HEK293 (cell line): Measurements from ENCODE around the gene BAIAP2.

ENCODE experiments used
- FEZF1 ChIP-seq: fragments of 450-650 bp; formaldehyde crosslinking; IDR thresholded peaks from 2 replicates; pipeline ENCODE4 v1.5.1; 2016; ENCODE audit warnings: missing biosample characterization, missing genetic modification characterization
- GFI1B ChIP-seq: fragments of 450-650 bp; formaldehyde crosslinking; IDR thresholded peaks from 2 replicates; pipeline ENCODE4 v1.5.1; 2016; ENCODE audit warnings: missing biosample characterization, missing genetic modification characterization
- GLI2 ChIP-seq: fragments of 450-650 bp; formaldehyde crosslinking; IDR thresholded peaks from 2 replicates; pipeline ENCODE4; 2017; ENCODE audit warnings: missing biosample characterization, missing genetic modification characterization, low read depth, borderline replicate concordance
- HOXA7 ChIP-seq: sonication (generic); formaldehyde crosslinking; IDR thresholded peaks from 2 replicates; pipeline ENCODE4 v1.8.1; 2022; ENCODE audit warnings: missing genetic modification reagents, borderline replicate concordance
- KLF10 ChIP-seq: fragments of 450-650 bp; IDR thresholded peaks from 2 replicates; pipeline ENCODE4 v1.5.1; 2018; ENCODE audit warnings: missing biosample characterization, mild to moderate bottlenecking, missing genetic modification characterization
- PRDM1 ChIP-seq: fragments of 450-650 bp; formaldehyde crosslinking; IDR thresholded peaks from 2 replicates; pipeline ENCODE4; 2016; ENCODE audit warnings: missing biosample characterization, missing genetic modification characterization
- REPIN1 ChIP-seq: fragments of 450-650 bp; formaldehyde crosslinking; IDR thresholded peaks from 2 replicates; pipeline ENCODE4 v1.5.1; 2017; ENCODE audit warnings: missing biosample characterization, missing genetic modification characterization, low read depth
- YY1 ChIP-seq: fragments of 450-650 bp; formaldehyde crosslinking; IDR thresholded peaks from 2 replicates; pipeline ENCODE4 v1.5.1; 2018; ENCODE audit warnings: missing biosample characterization, missing genetic modification characterization
- ZBTB21 ChIP-seq: fragments of 450-650 bp; formaldehyde crosslinking; IDR thresholded peaks from 2 replicates; pipeline ENCODE4 v1.5.1; 2017; ENCODE audit warnings: missing biosample characterization, missing genetic modification characterization
- ZBTB7A ChIP-seq: fragments of 450-650 bp; formaldehyde crosslinking; IDR thresholded peaks from 2 replicates; pipeline ENCODE4 v1.5.1; 2016; ENCODE audit warnings: low read depth, missing biosample characterization, missing genetic modification characterization
- ZNF121 ChIP-seq: fragments of 450-650 bp; formaldehyde crosslinking; IDR thresholded peaks from 2 replicates; pipeline ENCODE4 v1.5.1; 2016; ENCODE audit warnings: missing biosample characterization, missing genetic modification characterization
- ZNF157 ChIP-seq: fragments of 450-650 bp; formaldehyde crosslinking; IDR thresholded peaks from 2 replicates; pipeline ENCODE4 v1.5.1; 2016; ENCODE audit warnings: missing biosample characterization, missing genetic modification characterization
- ZNF202 ChIP-seq: fragments of 450-650 bp; formaldehyde crosslinking; IDR thresholded peaks from 2 replicates; pipeline ENCODE4 v1.5.1; 2016; ENCODE audit warnings: missing biosample characterization, missing genetic modification characterization, borderline replicate concordance
- ZNF248 ChIP-seq: fragments of 450-650 bp; formaldehyde crosslinking; IDR thresholded peaks from 2 replicates; pipeline ENCODE4 v1.5.1; 2017; ENCODE audit warnings: missing biosample characterization, missing genetic modification characterization
- ZNF302 ChIP-seq: fragments of 450-650 bp; formaldehyde crosslinking; IDR thresholded peaks from 2 replicates; pipeline ENCODE4 v1.5.1; 2016; ENCODE audit warnings: missing biosample characterization, missing genetic modification characterization, low read depth
- ZNF311 ChIP-seq: fragments of 450-650 bp; formaldehyde crosslinking; IDR thresholded peaks from 2 replicates; pipeline ENCODE4 v1.5.1; 2017; ENCODE audit warnings: missing biosample characterization, missing genetic modification characterization, borderline replicate concordance
- ZNF341 ChIP-seq: fragments of 450-650 bp; formaldehyde crosslinking; IDR thresholded peaks from 2 replicates; pipeline ENCODE4; 2016; ENCODE audit warnings: low read depth, missing biosample characterization, missing genetic modification characterization
- ZNF350 ChIP-seq: fragments of 450-650 bp; formaldehyde crosslinking; IDR thresholded peaks from 2 replicates; pipeline ENCODE4 v1.5.0; 2017; ENCODE audit warnings: missing biosample characterization, mild to moderate bottlenecking, missing genetic modification characterization
- ZNF354C ChIP-seq: fragments of 450-650 bp; formaldehyde crosslinking; IDR thresholded peaks from 2 replicates; pipeline ENCODE4 v1.5.1; 2016; ENCODE audit warnings: missing biosample characterization, missing genetic modification characterization, low read depth, borderline replicate concordance
- ZNF37A ChIP-seq: fragments of 450-650 bp; IDR thresholded peaks from 2 replicates; pipeline ENCODE4 v1.5.1; 2018; ENCODE audit warnings: missing biosample characterization, missing genetic modification characterization
- ZNF510 ChIP-seq: fragments of 450-650 bp; formaldehyde crosslinking; IDR thresholded peaks from 2 replicates; pipeline ENCODE4 v1.5.1; 2018; ENCODE audit warnings: mild to moderate bottlenecking, missing genetic modification characterization, missing biosample characterization; ENCODE audit not compliant: insufficient replicate concordance
- ZNF530 ChIP-seq: fragments of 450-650 bp; formaldehyde crosslinking; IDR thresholded peaks from 2 replicates; pipeline ENCODE4 v1.5.1; 2016; ENCODE audit warnings: low read depth, missing biosample characterization, missing genetic modification characterization
- ZNF548 ChIP-seq: fragments of 450-650 bp; formaldehyde crosslinking; IDR thresholded peaks from 2 replicates; pipeline ENCODE4 v1.5.1; 2016; ENCODE audit warnings: missing biosample characterization, missing genetic modification characterization
- ZNF549 ChIP-seq: fragments of 450-650 bp; IDR thresholded peaks from 2 replicates; pipeline ENCODE4 v1.5.1; 2018; ENCODE audit warnings: missing biosample characterization, missing genetic modification characterization, mild to moderate bottlenecking, inconsistent platforms, moderate library complexity
- ZNF624 ChIP-seq: fragments of 450-650 bp; formaldehyde crosslinking; IDR thresholded peaks from 2 replicates; pipeline ENCODE4 v1.5.1; 2017; ENCODE audit warnings: missing biosample characterization, missing genetic modification characterization
- ZNF654 ChIP-seq: fragments of 450-650 bp; formaldehyde crosslinking; IDR thresholded peaks from 2 replicates; pipeline ENCODE4 v1.5.1; 2016; ENCODE audit warnings: low read depth, missing biosample characterization, missing genetic modification characterization
- TF ChIP-seq, protein P1 (sequence below): IDR thresholded peaks from 2 replicates; pipeline ENCODE4 v1.6.1; 2011; ENCODE audit warnings: mild to moderate bottlenecking, low read depth, low read length, borderline replicate concordance
- TF ChIP-seq, protein P2 (sequence below): fragments of 450-650 bp; formaldehyde crosslinking; IDR thresholded peaks from 2 replicates; pipeline ENCODE4 v1.5.1; 2016; ENCODE audit warnings: missing biosample characterization, missing genetic modification characterization
- TF ChIP-seq, protein P3 (sequence below): fragments of 450-650 bp; formaldehyde crosslinking; IDR thresholded peaks from 2 replicates; pipeline ENCODE4 v1.5.1; 2016; ENCODE audit warnings: missing biosample characterization, missing genetic modification characterization
- TF ChIP-seq, protein P4 (sequence below): fragments of 450-650 bp; formaldehyde crosslinking; IDR thresholded peaks from 2 replicates; pipeline ENCODE4 v1.5.1; 2017; ENCODE audit warnings: missing biosample characterization, mild to moderate bottlenecking, missing genetic modification characterization, moderate library complexity
- TF ChIP-seq, protein P5 (sequence below): fragments of 450-650 bp; formaldehyde crosslinking; IDR thresholded peaks from 2 replicates; pipeline ENCODE4 v1.5.1; 2016; ENCODE audit warnings: missing biosample characterization, missing genetic modification characterization

Gene BAIAP2

DNA sequence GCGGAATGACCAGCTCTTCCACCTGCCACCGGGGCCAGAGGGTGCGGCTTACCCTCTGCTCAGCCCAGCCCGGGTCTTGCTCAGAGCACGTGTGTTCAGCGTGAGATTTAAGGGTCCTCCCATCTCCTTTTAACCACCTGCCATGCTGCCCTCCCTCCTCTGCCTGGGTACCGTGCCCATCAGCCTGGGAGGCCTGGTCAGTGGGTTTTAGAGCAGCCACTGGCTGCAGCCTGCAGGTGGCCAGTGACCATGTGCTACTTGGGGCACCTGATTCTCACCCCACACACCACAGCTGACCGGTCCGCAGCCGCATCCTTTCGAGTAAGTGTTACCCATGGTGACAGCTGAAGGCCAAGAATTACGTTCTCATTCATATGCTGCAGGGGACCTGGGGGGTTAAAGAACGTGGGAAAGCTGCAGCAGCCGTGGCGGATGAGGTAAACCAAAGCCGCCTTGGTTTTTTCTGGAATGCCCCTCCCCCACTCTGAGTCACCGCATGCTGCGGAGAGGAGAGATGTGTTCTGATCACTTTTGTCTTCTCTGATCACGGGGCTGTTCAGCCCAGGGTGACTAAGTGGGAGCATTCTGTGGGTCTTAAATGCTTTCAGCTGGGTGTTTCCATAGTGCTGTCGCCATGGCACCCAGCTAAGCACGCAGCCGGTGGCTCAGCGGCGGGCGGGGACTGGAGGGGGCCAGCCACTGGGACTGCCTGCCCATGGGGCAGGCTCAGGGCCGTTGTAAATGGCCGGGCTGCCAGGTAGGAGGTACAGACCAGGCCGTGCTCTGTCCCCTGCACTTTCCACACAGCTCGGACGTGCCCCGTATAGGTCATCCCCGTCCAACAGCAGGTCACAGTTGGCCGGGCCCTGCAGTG is 59.8 kb downstream of the BAIAP2 start (continued):
- TF ChIP-seq, protein P1, sequence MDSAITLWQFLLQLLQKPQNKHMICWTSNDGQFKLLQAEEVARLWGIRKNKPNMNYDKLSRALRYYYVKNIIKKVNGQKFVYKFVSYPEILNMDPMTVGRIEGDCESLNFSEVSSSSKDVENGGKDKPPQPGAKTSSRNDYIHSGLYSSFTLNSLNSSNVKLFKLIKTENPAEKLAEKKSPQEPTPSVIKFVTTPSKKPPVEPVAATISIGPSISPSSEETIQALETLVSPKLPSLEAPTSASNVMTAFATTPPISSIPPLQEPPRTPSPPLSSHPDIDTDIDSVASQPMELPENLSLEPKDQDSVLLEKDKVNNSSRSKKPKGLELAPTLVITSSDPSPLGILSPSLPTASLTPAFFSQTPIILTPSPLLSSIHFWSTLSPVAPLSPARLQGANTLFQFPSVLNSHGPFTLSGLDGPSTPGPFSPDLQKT: no peak
- TF ChIP-seq ZNF654 (tag by site-specific recombination) (no peak), ZNF157 (tag by site-specific recombination) (no peak), ZBTB7A (tag by site-specific recombination) (no peak), ZBTB21 (peak; percentile 30; the same call in 1 of the 2 replicates), PRDM1 (tag by site-specific recombination) (peak; percentile 88), ZNF248 (tag by site-specific recombination) (no peak), ZNF510 (tag by site-specific recombination) (no peak), ZNF354C (tag by site-specific recombination) (no peak), ZNF624 (tag by site-specific recombination) (no peak), ZNF341 (tag by site-specific recombination) (peak; percentile 88), ZNF302 (tag by site-specific recombination) (no peak), ZNF202 (tag by site-specific recombination) (no peak), ZNF548 (tag by site-specific recombination) (no peak), GFI1B (tag by site-specific recombination) (peak; percentile 33; the same call in 1 of the 2 replicates), KLF10 (tag by site-specific recombination) (peak; percentile 81), ZNF121 (tag by site-specific recombination) (no peak), ZNF530 (no peak), ZNF549 (tag by site-specific recombination) (no peak), REPIN1 (no peak), GLI2 (tag by site-specific recombination) (no peak), FEZF1 (tag by site-specific recombination) (no peak), HOXA7 (CRISPR knock-in tag) (no peak), YY1 (tag by site-specific recombination) (no peak), ZNF350 (tag by site-specific recombination) (no peak), ZNF311 (tag by site-specific recombination) (no peak), ZNF37A (no peak)
- TF ChIP-seq, protein P2, sequence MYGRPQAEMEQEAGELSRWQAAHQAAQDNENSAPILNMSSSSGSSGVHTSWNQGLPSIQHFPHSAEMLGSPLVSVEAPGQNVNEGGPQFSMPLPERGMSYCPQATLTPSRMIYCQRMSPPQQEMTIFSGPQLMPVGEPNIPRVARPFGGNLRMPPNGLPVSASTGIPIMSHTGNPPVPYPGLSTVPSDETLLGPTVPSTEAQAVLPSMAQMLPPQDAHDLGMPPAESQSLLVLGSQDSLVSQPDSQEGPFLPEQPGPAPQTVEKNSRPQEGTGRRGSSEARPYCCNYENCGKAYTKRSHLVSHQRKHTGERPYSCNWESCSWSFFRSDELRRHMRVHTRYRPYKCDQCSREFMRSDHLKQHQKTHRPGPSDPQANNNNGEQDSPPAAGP (tag by site-specific recombination): peak; percentile 93
- TF ChIP-seq, protein P3, sequence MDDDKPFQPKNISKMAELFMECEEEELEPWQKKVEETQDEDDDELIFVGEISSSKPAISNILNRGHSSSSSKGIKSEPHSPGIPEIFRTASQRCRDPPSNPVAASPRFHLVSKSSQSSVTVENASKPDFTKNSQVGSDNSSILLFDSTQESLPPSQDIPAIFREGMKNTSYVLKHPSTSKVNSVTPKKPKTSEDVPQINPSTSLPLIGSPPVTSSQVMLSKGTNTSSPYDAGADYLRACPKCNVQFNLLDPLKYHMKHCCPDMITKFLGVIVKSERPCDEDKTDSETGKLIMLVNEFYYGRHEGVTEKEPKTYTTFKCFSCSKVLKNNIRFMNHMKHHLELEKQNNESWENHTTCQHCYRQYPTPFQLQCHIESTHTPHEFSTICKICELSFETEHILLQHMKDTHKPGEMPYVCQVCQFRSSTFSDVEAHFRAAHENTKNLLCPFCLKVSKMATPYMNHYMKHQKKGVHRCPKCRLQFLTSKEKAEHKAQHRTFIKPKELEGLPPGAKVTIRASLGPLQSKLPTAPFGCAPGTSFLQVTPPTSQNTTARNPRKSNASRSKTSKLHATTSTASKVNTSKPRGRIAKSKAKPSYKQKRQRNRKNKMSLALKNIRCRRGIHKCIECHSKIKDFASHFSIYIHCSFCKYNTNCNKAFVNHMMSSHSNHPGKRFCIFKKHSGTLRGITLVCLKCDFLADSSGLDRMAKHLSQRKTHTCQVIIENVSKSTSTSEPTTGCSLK: no peak
- TF ChIP-seq, protein P4, sequence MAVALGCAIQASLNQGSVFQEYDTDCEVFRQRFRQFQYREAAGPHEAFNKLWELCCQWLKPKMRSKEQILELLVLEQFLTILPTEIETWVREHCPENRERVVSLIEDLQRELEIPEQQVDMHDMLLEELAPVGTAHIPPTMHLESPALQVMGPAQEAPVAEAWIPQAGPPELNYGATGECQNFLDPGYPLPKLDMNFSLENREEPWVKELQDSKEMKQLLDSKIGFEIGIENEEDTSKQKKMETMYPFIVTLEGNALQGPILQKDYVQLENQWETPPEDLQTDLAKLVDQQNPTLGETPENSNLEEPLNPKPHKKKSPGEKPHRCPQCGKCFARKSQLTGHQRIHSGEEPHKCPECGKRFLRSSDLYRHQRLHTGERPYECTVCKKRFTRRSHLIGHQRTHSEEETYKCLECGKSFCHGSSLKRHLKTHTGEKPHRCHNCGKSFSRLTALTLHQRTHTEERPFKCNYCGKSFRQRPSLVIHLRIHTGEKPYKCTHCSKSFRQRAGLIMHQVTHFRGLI (tag by site-specific recombination): peak; percentile 24; the same call in 1 of the 2 replicates
- TF ChIP-seq, protein P5, sequence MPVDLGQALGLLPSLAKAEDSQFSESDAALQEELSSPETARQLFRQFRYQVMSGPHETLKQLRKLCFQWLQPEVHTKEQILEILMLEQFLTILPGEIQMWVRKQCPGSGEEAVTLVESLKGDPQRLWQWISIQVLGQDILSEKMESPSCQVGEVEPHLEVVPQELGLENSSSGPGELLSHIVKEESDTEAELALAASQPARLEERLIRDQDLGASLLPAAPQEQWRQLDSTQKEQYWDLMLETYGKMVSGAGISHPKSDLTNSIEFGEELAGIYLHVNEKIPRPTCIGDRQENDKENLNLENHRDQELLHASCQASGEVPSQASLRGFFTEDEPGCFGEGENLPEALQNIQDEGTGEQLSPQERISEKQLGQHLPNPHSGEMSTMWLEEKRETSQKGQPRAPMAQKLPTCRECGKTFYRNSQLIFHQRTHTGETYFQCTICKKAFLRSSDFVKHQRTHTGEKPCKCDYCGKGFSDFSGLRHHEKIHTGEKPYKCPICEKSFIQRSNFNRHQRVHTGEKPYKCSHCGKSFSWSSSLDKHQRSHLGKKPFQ: peak; percentile 76
